Astrocyte (in vitro differentiated cells and primary cell): Measurements from ENCODE around the gene PPP1R7. TPM values are rescaled to one million over a fixed set of nuclear protein-coding genes. Genes with fewer than 3 reads are reported as not detected.

Experiments used
- DNase-seq: peaks from one replicate; pipeline ENCODE4 v3.0.0-alpha.2; 2010; ENCODE audit warnings: low read depth
- FAIRE-seq: peaks from 2 replicates; lab custom pipeline; 2011; peaks lifted over from hg19 to GRCh38; lab: Jason Lieb, UNC
- H2AFZ ChIP-seq: 2 replicates; pipeline ENCODE4 v1.6.0; 2012; ENCODE audit warnings: low read depth, low read length, inconsistent platforms
- H3K27ac ChIP-seq: 2 replicates; pipeline ENCODE4 v1.5.1; 2011; ENCODE audit warnings: low read depth, low read length, inconsistent platforms
- H3K27me3 ChIP-seq: 2 replicates; pipeline ENCODE4 v1.6.0; 2011; ENCODE audit warnings: low read length, inconsistent platforms; ENCODE audit not compliant: insufficient read depth
- H3K36me3 ChIP-seq: 2 replicates; pipeline ENCODE4 v1.5.1; 2011; ENCODE audit warnings: low read length, inconsistent platforms; ENCODE audit not compliant: insufficient read depth
- H3K4me1 ChIP-seq: 2 replicates; pipeline ENCODE4 v1.5.1; 2011; ENCODE audit warnings: low read length, inconsistent platforms; ENCODE audit not compliant: insufficient read depth
- H3K4me2 ChIP-seq: 2 replicates; pipeline ENCODE4 v1.6.0; 2012; ENCODE audit warnings: low read length, inconsistent platforms
- H3K4me3 ChIP-seq: 2 replicates; pipeline ENCODE4 v1.5.1; 2011; ENCODE audit warnings: low read depth, mild to moderate bottlenecking, low read length, inconsistent platforms; ENCODE audit not compliant: insufficient read depth
- H3K79me2 ChIP-seq: 2 replicates; pipeline ENCODE4 v1.6.0; 2012; ENCODE audit warnings: mild to moderate bottlenecking, low read length, inconsistent platforms; ENCODE audit not compliant: insufficient read depth
- H3K9ac ChIP-seq: 2 replicates; pipeline ENCODE4 v1.6.0; 2012; ENCODE audit warnings: mild to moderate bottlenecking, low read length, inconsistent platforms
- H3K9me3 ChIP-seq: 2 replicates; pipeline ENCODE4 v1.5.1; 2012; ENCODE audit warnings: low read depth, mild to moderate bottlenecking, low read length, inconsistent platforms; ENCODE audit not compliant: insufficient read depth
- H4K20me1 ChIP-seq: 2 replicates; pipeline ENCODE4 v1.6.0; 2012; ENCODE audit warnings: low read length, inconsistent platforms; ENCODE audit not compliant: insufficient read depth
- H3K27ac Mint-ChIP-seq: one replicate; pipeline ENCODE4 v1.8.0; 2021; ENCODE audit warnings: mild to moderate bottlenecking, mixed read lengths; ENCODE audit not compliant: unreplicated experiment
- H3K27me3 Mint-ChIP-seq: one replicate; pipeline ENCODE4 v1.8.0; 2021; ENCODE audit warnings: low read depth, mixed read lengths; ENCODE audit not compliant: unreplicated experiment
- H3K36me3 Mint-ChIP-seq: one replicate; pipeline ENCODE4 v1.8.0; 2021; ENCODE audit warnings: low read depth, mixed read lengths; ENCODE audit not compliant: unreplicated experiment
- H3K4me1 Mint-ChIP-seq: one replicate; pipeline ENCODE4 v1.8.0; 2021; ENCODE audit warnings: low read depth, mixed read lengths; ENCODE audit not compliant: unreplicated experiment
- H3K4me3 Mint-ChIP-seq: one replicate; pipeline ENCODE4 v1.8.0; 2021; ENCODE audit warnings: mild to moderate bottlenecking, moderate library complexity, mixed read lengths; ENCODE audit not compliant: unreplicated experiment
- H3K9me3 Mint-ChIP-seq: one replicate; pipeline ENCODE4 v1.8.0; 2021; ENCODE audit warnings: mild to moderate bottlenecking, mixed read lengths; ENCODE audit not compliant: unreplicated experiment
- CTCF ChIP-seq: IDR thresholded peaks from 2 replicates; pipeline ENCODE4 v1.5.1; 2011; ENCODE audit warnings: low read depth, mild to moderate bottlenecking, inconsistent platforms, low read length, moderate library complexity; ENCODE audit not compliant: insufficient read depth
- EZH2 ChIP-seq: IDR thresholded peaks from 2 replicates; pipeline ENCODE4 v1.6.1; 2012; ENCODE audit warnings: mild to moderate bottlenecking, low read length, inconsistent platforms; ENCODE audit not compliant: insufficient read depth
- total RNA-seq: library from RNA; stranded (reverse); gene quantifications from 2 replicates; pipeline ENCODE4 v1.2.1, GENCODE V29; 2021

The PPP1R7 gene
- total RNA-seq, 1 donor from 2014 or later = 53.4 TPM

GRCh38 chr2:241142063-241142462 is 8.2 kb upstream of the PPP1R7 start:
- no peak for FAIRE-seq
- no peak overlapping the region for H3K27ac Mint-ChIP-seq
- no peaks in the 10 kb centered on the region for H3K9me3 ChIP-seq
- H2AFZ ChIP-seq = no peak overlapping the region
- no peak overlapping the region for H3K9ac ChIP-seq
- no peaks in the 10 kb centered on the region for H3K79me2 ChIP-seq
- H4K20me1 ChIP-seq = no peaks in the 10 kb centered on the region
- no peak overlapping the region for H3K4me3 ChIP-seq
- no peaks in the 10 kb centered on the region for H3K36me3 ChIP-seq
- TF ChIP-seq EZH2 (no peak), CTCF (no peak)
- DNase-seq = no peak
- no peak overlapping the region for H3K4me2 ChIP-seq
- no peak overlapping the region for H3K4me3 Mint-ChIP-seq
- peaks cover 17% of the 10 kb centered on the region for H3K27me3 Mint-ChIP-seq
- peaks cover 4% of the 10 kb centered on the region for H3K4me1 Mint-ChIP-seq
- peaks cover 5% of the 10 kb centered on the region for H3K36me3 Mint-ChIP-seq
- no peak overlapping the region for H3K27ac ChIP-seq
- no peaks in the 10 kb centered on the region for H3K27me3 ChIP-seq
- H3K4me1 ChIP-seq = no peaks in the 10 kb centered on the region
- H3K9me3 Mint-ChIP-seq = no peaks in the 10 kb centered on the region

- Histone ChIP-seq H4K20me1 (no peaks in the 10 kb centered on the region), H3K27ac (no peak overlapping the region), H3K4me3 (no peak overlapping the region), H3K79me2 (no peaks in the 10 kb centered on the region), H3K9me3 (no peaks in the 10 kb centered on the region), H3K36me3 (no peaks in the 10 kb centered on the region), H3K4me2 (no peak overlapping the region), H3K27me3 (no peaks in the 10 kb centered on the region), H3K9ac (no peak overlapping the region), H2AFZ (no peak overlapping the region), H3K4me1 (no peaks in the 10 kb centered on the region)
- TF ChIP-seq EZH2 (no peak), CTCF (no peak)
- Mint-ChIP-seq H3K36me3 (peaks cover 5% of the 10 kb centered on the region), H3K27ac (no peak overlapping the region), H3K27me3 (peaks cover 17% of the 10 kb centered on the region), H3K9me3 (no peaks in the 10 kb centered on the region), H3K4me1 (peaks cover 4% of the 10 kb centered on the region), H3K4me3 (no peak overlapping the region)
- DNase-seq (no peak), FAIRE-seq (no peak)
These were observed 7.7 kb upstream of the PPP1R7 start for GRCh38 chr2:241142593-241142992.

- Mint-ChIP-seq H3K4me1 (peaks cover 3% of the 10 kb centered on the region), H3K4me3 (no peak overlapping the region), H3K9me3 (no peaks in the 10 kb centered on the region), H3K27ac (no peak overlapping the region), H3K36me3 (peaks cover 5% of the 10 kb centered on the region), H3K27me3 (peaks cover 10% of the 10 kb centered on the region)
- no peak for FAIRE-seq
- H3K9me3 ChIP-seq = no peaks in the 10 kb centered on the region
- H3K27me3 ChIP-seq = no peaks in the 10 kb centered on the region
- H3K4me1 ChIP-seq = peaks cover 15% of the 10 kb centered on the region
- H3K79me2 ChIP-seq = peaks cover 9% of the 10 kb centered on the region
- H4K20me1 ChIP-seq = no peaks in the 10 kb centered on the region
- no peak overlapping the region for H3K27ac ChIP-seq
- H2AFZ ChIP-seq = no peak overlapping the region
- no peaks in the 10 kb centered on the region for H3K36me3 ChIP-seq
- no peak overlapping the region for H3K4me3 ChIP-seq
- no peak overlapping the region for H3K4me2 ChIP-seq
- no peak overlapping the region for H3K9ac ChIP-seq
- no peak for DNase-seq
- TF ChIP-seq EZH2 (no peak), CTCF (no peak)
These were observed 4.0 kb upstream of the PPP1R7 start for GRCh38 chr2:241146286-241146685.
